Measurements from ENCODE around the gene ADIPOR1.
"Not testable (repeated sequence)": the region's sequence is repeated elsewhere in the genome, so short reads cannot be mapped to it uniquely, and the experiment has no call there.

Gene ADIPOR1

DNA sequence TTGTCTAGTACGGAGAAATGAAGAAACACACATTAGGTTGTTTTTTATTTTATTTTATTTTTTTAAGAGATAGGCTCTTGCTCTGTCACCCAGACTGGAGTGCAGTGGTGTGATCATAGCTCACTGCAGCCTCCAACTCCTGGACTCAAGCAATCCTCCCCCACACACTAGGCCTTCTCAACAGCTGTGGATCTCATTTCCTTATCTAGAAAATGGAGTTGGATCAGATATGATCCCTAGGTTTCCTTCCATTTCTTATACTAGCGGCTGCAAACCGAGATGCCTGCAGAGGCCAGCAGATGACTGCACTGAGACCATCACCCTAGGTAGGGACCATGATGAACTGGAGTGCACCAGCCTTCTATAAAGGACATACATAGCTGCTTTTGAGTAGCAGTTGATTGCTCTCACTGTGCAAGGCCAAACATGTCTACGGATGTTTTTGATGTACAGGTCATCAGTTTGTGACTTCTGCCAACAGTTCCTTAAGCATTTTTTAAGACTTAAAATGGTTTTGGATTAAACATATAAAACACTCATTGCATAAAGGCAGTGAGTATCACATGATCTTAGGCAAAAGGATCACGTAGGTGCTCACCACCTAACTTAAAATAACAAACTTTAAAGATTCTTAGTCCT lies 19.7 kb downstream of the ADIPOR1 start:
- DNase-seq (ENCODE audit: low spot score), result no peak

DNA sequence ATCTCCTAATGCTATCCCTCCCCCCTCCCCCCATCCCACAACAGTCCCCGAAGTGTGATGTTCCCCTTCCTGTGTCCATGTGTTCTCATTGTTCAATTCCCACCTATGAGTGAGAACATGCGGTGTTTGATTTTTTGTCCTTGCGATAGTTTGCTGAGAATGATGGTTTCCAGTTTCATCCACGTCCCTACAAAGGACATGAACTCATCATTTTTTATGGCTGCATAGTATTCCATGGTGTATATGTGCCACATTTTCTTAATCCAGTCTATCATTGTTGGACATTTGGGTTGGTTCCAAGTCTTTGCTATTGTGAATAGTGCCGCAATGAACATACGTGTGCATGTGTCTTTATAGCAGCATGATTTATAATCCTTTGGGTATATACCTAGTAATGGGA lies 21.7 kb downstream of the ADIPOR1 start:
- not testable (repeated sequence) for DNase-seq (ENCODE audit: low spot score)

DNA sequence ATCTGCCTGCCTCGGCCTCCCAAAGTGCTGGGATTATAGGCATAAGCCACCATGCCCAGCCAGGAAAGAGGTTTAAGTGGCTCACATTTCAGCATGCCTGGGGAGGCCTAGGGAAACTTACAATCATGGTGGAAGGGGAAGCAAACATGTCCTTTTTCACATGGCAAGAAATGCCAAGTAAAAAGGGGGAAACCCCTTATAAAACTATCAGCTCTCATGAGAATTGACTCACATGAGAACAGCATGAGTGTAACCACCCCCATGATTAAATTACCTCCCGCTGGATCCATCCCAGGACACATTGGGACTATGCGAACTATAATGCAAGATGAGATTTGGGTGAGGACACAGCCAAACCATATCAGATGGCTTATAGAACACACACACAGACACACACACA lies 22.3 kb downstream of the ADIPOR1 start:
- DNase-seq (ENCODE audit: low spot score), result no peak

DNA sequence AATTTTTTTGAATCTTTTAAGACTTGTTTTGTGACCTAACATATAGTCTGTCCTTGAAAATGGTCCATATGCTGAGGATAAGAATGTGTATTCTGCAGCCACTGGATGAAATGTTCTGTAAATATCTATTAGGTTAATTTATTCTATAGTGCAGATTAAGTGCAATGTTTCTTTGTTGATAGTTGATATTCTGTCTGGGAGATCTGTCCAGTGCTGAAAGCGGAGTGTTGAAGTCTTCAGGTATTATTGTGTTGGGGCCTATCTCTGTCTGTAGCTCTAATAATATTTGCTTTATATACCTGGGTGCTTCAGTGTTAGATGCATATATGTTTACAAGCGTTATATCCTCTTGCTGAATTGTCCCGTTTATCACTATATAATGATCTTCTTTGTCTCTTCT lies 23.4 kb downstream of the ADIPOR1 start:
- no peak for DNase-seq (ENCODE audit: low spot score)

DNA sequence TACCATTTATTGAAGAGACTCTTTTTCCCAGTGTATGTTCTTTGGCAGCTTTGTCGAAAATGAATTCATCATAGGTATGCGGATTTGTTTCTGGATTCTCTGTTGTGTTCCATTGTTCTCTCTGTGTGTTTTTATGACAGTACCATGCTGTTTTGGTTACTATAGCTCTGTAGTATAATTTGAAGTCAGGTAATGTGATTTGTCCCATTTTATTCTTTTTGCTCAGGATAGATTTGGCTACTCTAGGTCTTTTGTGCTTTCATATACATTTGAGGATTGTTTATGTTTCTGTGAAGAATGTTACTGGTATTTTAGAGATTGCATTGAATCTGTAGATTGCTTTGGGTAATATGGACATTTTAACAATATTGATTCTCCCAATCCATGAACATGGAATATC lies 25.6 kb downstream of the ADIPOR1 start:
- DNase-seq (ENCODE audit: low spot score), result no peak

DNA sequence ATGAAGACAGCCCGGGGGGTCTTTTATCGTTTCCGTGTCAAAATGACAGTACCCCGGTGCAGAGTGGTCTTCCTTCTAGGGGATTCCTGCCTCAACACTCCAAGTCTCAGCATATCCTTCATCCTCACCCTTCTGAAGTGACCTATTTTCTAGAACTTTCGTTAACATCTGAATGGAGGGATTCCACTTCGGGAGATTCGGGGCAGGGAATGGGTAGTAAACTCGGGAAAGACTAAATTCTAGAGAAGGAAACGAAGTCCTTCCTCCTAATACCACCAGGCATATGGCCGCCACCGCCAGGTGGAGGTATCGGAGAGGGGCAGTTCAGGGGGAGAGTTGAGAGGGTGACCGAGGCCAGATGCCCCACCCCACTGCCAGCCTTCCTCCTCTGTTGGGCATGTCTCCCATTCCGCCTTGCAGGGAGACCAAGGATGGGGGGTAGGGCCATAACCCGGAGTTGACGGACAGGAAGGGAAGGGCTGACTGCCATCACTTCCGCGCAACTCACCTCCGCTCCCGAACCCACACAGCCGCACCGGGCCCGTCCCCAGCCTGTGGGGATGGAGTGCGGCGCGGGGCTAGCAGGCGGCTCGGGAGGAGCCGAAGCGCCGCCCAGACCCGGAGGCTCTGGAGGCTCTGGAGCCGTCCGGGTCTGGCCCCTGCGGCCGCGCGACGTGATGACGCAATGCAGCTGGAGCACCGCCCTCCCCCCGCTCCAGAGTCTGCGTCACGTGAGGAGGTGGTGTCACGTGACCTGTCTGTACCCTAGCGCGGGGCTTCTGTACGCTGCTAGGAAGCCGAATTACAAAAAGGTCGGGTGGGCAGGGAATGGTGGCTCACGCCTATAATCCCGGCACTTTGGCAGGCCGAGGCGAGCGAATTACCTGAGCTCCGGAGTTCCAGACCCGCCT lies 31.3 kb downstream of the ADIPOR1 start, which contains the start of gene KLHL12:
Gene KLHL12, minus strand, starts transcription at position 654 of the 911 bp plus-strand sequence. CDS start 2,072 bp downstream, outside the sequence.
- peak; percentile 93 for DNase-seq (ENCODE audit: low spot score)

DNA sequence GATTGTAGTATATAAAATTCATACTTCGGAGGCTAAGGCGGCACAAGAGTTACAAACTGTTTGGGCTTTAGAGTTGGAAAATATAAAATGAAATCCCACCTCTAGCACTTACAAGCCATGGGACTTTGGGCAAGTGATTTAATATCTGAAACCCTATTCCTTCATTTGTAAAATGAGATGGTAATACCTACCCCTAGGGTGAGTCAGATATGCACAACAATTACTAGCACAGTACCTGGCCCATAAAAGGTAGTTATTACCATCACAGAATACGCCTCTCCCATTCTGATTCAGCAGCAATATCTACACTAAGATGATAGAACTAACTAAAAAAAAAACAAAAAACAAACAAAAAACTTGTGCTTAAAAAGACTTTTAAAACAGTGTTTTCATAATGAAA lies 34.6 kb downstream of the ADIPOR1 start:
- no peak for DNase-seq (ENCODE audit: low spot score)

DNA sequence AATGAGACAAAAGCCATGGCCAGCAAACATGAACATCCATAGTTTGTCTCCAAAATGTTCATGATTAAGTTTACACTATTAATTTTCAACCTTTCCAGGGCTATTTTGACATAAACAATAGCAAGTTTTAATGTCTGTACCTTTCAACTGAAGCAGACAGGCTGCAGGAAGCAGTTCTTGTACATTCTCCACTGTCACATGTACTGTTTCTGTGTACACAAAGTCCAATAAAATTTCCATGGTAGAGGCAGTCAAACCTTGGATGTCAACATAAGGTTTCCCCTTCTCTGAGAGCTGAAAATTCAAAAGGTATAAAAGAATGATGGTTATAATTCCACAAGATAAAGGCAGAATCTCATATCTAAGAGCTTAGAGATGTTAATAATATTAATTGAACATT lies 38.5 kb downstream of the ADIPOR1 start:
- no peak for DNase-seq (ENCODE audit: low spot score)

DNA sequence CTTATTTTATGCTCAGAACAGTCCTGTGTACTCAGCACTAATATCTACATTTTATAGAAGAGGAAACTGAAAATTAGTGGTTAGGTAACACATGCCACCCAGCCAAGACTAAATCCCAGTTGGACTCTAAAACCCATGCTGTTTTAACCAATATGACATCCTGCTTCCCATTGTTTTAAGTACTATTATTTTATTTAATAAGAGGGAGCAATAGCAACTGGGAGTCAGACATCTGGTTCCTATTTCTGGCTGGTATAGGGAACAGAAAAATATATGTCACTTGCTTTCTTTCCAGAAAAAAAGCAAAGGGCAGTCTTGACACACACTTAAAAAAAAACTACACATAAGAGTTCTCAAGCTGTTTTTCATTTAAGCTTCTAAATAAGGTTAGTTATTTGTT lies 43.0 kb downstream of the ADIPOR1 start:
- DNase-seq (ENCODE audit: low spot score), result no peak

DNA sequence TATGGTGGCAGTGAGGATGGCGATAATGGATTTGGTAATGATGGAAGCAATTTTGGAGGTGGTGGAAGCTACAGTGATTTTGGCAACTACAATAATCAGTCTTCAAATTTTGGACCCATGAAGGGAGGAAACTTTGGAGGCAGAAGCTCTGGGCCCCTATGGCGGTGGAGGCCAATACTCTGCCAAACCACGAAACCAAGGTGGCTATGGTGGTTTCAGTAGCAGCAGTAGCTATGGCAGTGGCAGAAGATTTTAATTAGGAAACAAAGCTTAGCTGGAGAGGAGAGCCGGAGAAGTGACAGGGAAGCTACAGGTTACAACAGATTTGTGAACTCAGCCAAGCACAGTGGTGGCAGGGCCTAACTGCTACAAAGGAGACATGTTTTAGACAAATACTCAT lies 45.6 kb downstream of the ADIPOR1 start:
- DNase-seq (ENCODE audit: low spot score), result not testable (repeated sequence)

DNA sequence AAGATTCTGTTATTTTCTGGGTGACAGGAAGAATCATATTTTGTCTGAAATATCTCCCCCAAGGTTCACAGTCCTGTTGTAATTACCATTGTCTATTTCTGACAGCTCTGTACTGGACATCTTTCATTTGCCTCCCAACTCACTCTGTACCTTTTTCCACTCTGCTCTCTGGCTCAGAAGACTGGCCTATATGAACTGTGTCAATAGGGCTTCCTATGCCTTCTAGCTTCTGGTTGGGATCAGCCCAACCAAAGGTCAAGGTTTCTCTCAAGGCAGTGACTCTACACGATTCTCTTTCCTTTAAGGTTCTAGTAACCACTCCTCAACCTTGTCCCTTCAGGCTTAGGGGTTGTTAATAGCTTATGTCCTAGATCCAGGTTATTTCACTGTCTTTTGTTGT lies 48.6 kb downstream of the ADIPOR1 start:
- DNase-seq (ENCODE audit: low spot score), result no peak

DNA sequence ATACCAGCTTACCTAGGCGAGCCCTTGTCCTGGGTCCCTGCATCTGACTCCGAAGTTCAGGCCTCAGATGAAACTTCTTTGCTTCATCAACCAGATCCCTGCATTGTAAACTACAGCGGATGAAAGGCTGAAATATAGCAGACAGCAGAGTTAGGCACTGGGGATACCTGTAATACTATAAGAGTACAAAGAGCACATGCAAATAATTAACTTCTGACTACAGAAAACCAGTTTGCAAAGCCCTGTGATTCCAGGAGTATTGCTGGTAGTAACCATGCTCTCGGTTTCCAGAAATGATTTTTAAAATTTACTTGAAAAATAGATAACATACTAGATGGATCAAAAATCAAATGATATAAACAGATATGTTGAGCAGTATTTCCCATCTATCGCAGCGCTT lies 49.1 kb downstream of the ADIPOR1 start:
- no peak for DNase-seq (ENCODE audit: low spot score)

DNA sequence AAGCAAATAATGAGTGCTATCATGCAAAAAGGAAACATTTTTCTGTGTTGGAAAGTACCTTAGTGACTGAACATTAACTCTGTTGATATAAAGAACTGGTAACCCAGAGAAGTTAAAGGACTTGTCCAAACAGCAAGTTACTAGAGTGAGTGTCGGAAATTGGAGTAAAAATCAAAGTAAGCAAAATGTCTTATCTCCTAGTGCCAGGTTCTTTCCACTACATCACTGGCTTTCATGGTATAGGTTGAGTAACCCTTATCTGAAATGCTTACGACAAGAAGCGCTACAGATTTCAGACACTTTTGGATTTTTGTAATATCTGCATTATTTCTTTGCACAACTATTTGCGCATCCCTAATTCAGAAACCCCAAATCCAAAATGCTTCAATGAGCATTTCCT lies 52.8 kb downstream of the ADIPOR1 start:
- no peak for DNase-seq (ENCODE audit: low spot score)

DNA sequence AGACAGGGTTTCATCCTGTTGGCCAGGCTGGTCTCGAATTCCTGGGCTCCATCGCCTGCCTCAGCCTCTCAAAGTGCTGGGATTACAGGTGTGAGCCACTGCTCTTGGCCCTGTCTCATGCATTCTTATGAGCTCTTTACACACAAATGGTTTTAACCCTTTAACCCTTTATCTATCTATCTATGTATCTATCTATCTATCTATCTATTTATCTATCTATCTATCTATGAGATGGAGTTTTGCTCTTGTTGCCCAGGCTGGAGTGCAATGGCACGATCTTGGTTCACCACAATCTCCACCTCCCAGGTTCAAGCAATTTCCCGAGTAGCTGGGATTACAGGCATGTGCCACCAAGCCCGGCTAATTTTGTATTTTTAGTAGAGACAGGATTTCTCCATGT lies 54.3 kb downstream of the ADIPOR1 start:
- not testable (repeated sequence) for DNase-seq (ENCODE audit: low spot score)

DNA sequence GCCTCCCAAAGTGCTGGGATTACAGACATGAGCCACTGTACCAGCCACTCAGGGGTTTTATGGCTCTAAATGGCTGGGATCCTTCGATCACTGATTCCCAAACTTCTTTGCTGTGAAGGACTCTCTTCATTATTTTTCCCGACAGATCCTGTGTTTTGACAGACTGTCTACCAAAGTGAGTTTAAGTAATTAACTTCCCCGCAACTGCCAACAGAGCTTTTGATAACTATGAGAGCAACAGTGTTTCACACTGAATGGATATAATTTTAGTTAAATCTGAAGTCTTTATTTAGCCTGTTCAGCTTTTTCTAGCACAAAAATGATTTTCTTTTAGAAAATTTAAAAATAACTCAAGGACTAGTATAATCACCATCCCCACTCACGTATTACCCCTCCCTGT lies 56.6 kb downstream of the ADIPOR1 start:
- DNase-seq (ENCODE audit: low spot score), result no peak

DNA sequence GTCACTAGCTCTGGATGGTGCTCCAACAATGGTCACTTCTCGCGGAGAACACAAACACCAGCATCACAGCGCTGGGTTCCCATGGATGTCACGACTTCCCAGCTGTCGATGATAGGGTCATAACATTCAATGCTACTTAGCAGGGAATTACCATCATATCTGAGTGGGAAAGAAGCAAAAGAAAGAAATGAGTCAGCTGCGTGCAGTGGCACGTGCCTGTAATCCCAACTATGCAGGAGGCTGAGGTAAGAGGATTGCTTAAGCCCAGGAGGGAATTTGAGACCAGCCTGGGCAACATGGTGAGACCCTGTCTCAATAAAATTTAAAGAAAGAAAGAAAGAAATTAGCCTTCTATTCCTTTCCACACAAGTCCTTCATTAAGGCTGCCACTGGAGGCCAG lies 65.6 kb downstream of the ADIPOR1 start:
- no peak for DNase-seq (ENCODE audit: low spot score)
